Measurements from ENCODE around the gene RUNX2. TPM values are rescaled to one million over a fixed set of nuclear protein-coding genes. Genes with fewer than 3 reads are reported as not detected.

The RUNX2 gene
- total and polyA plus RNA-seq, 10 of the 15 experiments (the other 5 are each of a cell fraction or from before 2014, with no cell fraction given): 0.01 to 0.77 (median 0.15) TPM; not detected in 3

DNA sequence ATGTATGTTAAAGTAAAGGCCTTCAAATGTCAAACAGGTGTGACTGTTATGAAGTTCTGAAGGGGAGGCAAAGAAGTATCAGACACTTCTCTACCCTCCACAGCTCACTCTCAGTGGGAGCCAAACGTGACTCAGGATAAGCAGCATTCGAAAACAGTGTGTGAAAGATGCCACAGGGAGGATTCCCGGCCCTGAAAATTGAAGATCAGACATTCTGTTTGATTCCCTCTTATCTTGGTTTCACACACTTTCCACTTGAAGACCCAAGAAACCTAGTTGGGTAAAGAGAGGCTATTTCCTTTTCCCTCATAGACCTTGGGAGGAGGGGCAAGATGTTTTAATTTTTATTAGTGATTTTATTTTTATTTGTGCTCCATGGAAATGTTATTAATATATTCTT, 213.8 kb downstream of the RUNX2 start:
- in situ Hi-C loops (cut with MboI) (no loop called here), intact Hi-C loops (cut with micrococcal nuclease; ENCODE audit: unreplicated experiment) (no loop called here)
- ChIA-PET SMC1A (ENCODE audit: uncharacterized antibody, unreplicated experiment) (interaction anchor here (1.1 kb wide), 1 partner anchor 9 kb away, joined by 4 read pairs; no protein-coding TSS in a partner anchor), RAD21 (ENCODE audit: unreplicated experiment) (no interaction called here), CTCF (no interaction called here), POLR2A (no interaction called here)
- Histone ChIP-seq H3K79me2 (ENCODE audit: control insufficient read depth, insufficient read depth, low read length) (no peaks in the 10 kb centered on the region), H3K36me3 (ENCODE audit: control insufficient read depth in 2 of 2, insufficient read depth in 2 of 2, low read length in 1 of 2) (no peaks in the 10 kb centered on the region), H3K4me1 (ENCODE audit: control insufficient read depth, insufficient read depth, low read length) (no peaks in the 10 kb centered on the region), H3K9me3 (replicated peaks; ENCODE audit: control insufficient read depth, insufficient read depth, low read length) (no peaks in the 10 kb centered on the region; the same call in 2 of the 3 replicates), H3K4me2 (ENCODE audit: control insufficient read depth, insufficient read depth) (no peak overlapping the region), H3K4me3 (no peak overlapping the region), H4K20me1 (ENCODE audit: control insufficient read depth, insufficient read depth) (no peaks in the 10 kb centered on the region), H3K27me3 (replicated peaks in 1 of 2; ENCODE audit: control insufficient read depth in 2 of 2, insufficient read depth in 2 of 2, low read length in 1 of 2) (no peaks in the 10 kb centered on the region), H2AFZ (ENCODE audit: control insufficient read depth, low read depth, low read length) (no peak overlapping the region), H3K27ac (ENCODE audit: control insufficient read depth, insufficient read depth) (no peak overlapping the region), H3K9ac (ENCODE audit: control insufficient read depth, insufficient read depth, low read length) (no peak overlapping the region)
- TF ChIP-seq, protein P1, sequence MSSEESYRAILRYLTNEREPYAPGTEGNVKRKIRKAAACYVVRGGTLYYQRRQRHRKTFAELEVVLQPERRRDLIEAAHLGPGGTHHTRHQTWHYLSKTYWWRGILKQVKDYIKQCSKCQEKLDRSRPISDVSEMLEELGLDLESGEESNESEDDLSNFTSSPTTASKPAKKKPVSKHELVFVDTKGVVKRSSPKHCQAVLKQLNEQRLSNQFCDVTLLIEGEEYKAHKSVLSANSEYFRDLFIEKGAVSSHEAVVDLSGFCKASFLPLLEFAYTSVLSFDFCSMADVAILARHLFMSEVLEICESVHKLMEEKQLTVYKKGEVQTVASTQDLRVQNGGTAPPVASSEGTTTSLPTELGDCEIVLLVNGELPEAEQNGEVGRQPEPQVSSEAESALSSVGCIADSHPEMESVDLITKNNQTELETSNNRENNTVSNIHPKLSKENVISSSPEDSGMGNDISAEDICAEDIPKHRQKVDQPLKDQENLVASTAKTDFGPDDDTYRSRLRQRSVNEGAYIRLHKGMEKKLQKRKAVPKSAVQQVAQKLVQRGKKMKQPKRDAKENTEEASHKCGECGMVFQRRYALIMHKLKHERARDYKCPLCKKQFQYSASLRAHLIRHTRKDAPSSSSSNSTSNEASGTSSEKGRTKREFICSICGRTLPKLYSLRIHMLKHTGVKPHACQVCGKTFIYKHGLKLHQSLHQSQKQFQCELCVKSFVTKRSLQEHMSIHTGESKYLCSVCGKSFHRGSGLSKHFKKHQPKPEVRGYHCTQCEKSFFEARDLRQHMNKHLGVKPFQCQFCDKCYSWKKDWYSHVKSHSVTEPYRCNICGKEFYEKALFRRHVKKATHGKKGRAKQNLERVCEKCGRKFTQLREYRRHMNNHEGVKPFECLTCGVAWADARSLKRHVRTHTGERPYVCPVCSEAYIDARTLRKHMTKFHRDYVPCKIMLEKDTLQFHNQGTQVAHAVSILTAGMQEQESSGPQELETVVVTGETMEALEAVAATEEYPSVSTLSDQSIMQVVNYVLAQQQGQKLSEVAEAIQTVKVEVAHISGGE (CRISPR knock-in tag; IDR thresholded peaks at IDR 0.05): no peak
- TF ChIP-seq, protein P2, sequence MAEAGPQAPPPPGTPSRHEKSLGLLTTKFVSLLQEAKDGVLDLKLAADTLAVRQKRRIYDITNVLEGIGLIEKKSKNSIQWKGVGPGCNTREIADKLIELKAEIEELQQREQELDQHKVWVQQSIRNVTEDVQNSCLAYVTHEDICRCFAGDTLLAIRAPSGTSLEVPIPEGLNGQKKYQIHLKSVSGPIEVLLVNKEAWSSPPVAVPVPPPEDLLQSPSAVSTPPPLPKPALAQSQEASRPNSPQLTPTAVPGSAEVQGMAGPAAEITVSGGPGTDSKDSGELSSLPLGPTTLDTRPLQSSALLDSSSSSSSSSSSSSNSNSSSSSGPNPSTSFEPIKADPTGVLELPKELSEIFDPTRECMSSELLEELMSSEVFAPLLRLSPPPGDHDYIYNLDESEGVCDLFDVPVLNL (IDR thresholded peaks at IDR 0.05; ENCODE audit: low read depth, low read length): no peak
- TF ChIP-seq RELA (IDR thresholded peaks at IDR 0.05; ENCODE audit: borderline replicate concordance, partially characterized antibody): no peak
- TF ChIP-seq CHD1 (IDR thresholded peaks at IDR 0.05; ENCODE audit: low read depth, low read length): no peak
- no peak for TF ChIP-seq SMARCA5 (IDR thresholded peaks at IDR 0.05)
- TF ChIP-seq JUND (IDR thresholded peaks at IDR 0.05; ENCODE audit: low read depth, low read length): no peak
- no peak for TF ChIP-seq TCF12 (IDR thresholded peaks at IDR 0.05; ENCODE audit: low read depth, low read length)
- TF ChIP-seq, protein P3, sequence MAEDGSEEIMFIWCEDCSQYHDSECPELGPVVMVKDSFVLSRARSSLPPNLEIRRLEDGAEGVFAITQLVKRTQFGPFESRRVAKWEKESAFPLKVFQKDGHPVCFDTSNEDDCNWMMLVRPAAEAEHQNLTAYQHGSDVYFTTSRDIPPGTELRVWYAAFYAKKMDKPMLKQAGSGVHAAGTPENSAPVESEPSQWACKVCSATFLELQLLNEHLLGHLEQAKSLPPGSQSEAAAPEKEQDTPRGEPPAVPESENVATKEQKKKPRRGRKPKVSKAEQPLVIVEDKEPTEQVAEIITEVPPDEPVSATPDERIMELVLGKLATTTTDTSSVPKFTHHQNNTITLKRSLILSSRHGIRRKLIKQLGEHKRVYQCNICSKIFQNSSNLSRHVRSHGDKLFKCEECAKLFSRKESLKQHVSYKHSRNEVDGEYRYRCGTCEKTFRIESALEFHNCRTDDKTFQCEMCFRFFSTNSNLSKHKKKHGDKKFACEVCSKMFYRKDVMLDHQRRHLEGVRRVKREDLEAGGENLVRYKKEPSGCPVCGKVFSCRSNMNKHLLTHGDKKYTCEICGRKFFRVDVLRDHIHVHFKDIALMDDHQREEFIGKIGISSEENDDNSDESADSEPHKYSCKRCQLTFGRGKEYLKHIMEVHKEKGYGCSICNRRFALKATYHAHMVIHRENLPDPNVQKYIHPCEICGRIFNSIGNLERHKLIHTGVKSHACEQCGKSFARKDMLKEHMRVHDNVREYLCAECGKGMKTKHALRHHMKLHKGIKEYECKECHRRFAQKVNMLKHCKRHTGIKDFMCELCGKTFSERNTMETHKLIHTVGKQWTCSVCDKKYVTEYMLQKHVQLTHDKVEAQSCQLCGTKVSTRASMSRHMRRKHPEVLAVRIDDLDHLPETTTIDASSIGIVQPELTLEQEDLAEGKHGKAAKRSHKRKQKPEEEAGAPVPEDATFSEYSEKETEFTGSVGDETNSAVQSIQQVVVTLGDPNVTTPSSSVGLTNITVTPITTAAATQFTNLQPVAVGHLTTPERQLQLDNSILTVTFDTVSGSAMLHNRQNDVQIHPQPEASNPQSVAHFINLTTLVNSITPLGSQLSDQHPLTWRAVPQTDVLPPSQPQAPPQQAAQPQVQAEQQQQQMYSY (CRISPR knock-in tag; IDR thresholded peaks at IDR 0.05): no peak
- no peak for TF ChIP-seq ASH2L (IDR thresholded peaks at IDR 0.05; ENCODE audit: borderline replicate concordance, low read depth)
- no peak for TF ChIP-seq BMI1 (IDR thresholded peaks at IDR 0.05; ENCODE audit: borderline replicate concordance)
- no peak for TF ChIP-seq HDAC6 (IDR thresholded peaks at IDR 0.05; ENCODE audit: unreplicated experiment)
- 11% methylated on average over 3 of the region's 3 CpGs for WGBS (ENCODE audit: insufficient coverage, insufficient replicate concordance, low lambda C conversion rate, missing lambda C conversion rate)
- FAIRE-seq: no peak
- BruUV-seq (replicated peaks): no TSS peak
- no peak for DNase-seq (ENCODE audit: low read depth, low spot score)
- ATAC-seq: no peak
